Caco-2 (cell line): ENCODE data around the gene PDCD1LG2. TPM values are rescaled to one million over a fixed set of nuclear protein-coding genes. Genes with fewer than 3 reads are reported as not detected.

Source experiments
- BruUV-seq: library from RNA; stranded (reverse); fragments of 400-500 nt; replicated peaks from 2 replicates; lab custom pipeline; 2021; lab: Mats Ljungman, UMichigan
- CTCF ChIA-PET: fragments of 300-600 bp; sonication (Branson Sonifier 250); formaldehyde crosslinking; loops from one replicate; lab custom pipeline; 2022; ENCODE audit warnings: antibody characterized with exemption; lab: Charles Lee
- POLR2A ChIA-PET: fragments of 300-600 bp; sonication (Branson Sonifier 250); formaldehyde crosslinking; loops from one replicate; lab custom pipeline; 2022; ENCODE audit warnings: antibody characterized with exemption; lab: Charles Lee
- DNase-seq, 2 experiments: peaks; one replicate each; pipeline versions ENCODE4 v3.0.0 to v3.0.0-alpha.2; 2020 to 2022
- H3K27me3 ChIP-seq: replicated peaks from 2 replicates; pipeline ENCODE4 v1.6.0; 2011; ENCODE audit warnings: low read length; ENCODE audit not compliant: control insufficient read depth, insufficient read depth
- H3K36me3 ChIP-seq: 2 replicates; pipeline ENCODE4 v1.5.1; 2011; ENCODE audit warnings: low read length; ENCODE audit not compliant: control insufficient read depth, insufficient read depth
- H3K4me1 ChIP-seq: fragments of 250-450 bp; sonication (Bioruptor Pico); 2 replicates; pipeline ENCODE4 v1.5.1; 2020; ENCODE audit warnings: mild to moderate bottlenecking
- H3K4me3 ChIP-seq: 2 replicates; pipeline ENCODE4 v1.5.1; 2011; ENCODE audit warnings: low read depth, mild to moderate bottlenecking, control low read depth, low read length
- H3K9me3 ChIP-seq: fragments of 250-450 bp; sonication (Bioruptor Pico); 2 replicates; pipeline ENCODE4 v1.5.1; 2020; ENCODE audit warnings: mild to moderate bottlenecking, moderate library complexity
- H3K27ac Mint-ChIP-seq: one replicate; pipeline ENCODE4 v1.8.0; 2022; ENCODE audit warnings: mixed read lengths; ENCODE audit not compliant: unreplicated experiment
- H3K27me3 Mint-ChIP-seq: one replicate; pipeline ENCODE4 v1.8.0; 2022; ENCODE audit warnings: mixed read lengths; ENCODE audit not compliant: insufficient read depth, unreplicated experiment
- H3K36me3 Mint-ChIP-seq: one replicate; pipeline ENCODE4 v1.8.0; 2022; ENCODE audit warnings: mild to moderate bottlenecking, mixed read lengths; ENCODE audit not compliant: insufficient read depth, unreplicated experiment
- H3K4me1 Mint-ChIP-seq: one replicate; pipeline ENCODE4 v1.8.0; 2022; ENCODE audit warnings: low read depth, mixed read lengths; ENCODE audit not compliant: unreplicated experiment
- H3K4me3 Mint-ChIP-seq: one replicate; pipeline ENCODE4 v1.8.0; 2022; ENCODE audit warnings: mild to moderate bottlenecking, moderate library complexity, mixed read lengths; ENCODE audit not compliant: unreplicated experiment
- H3K9me3 Mint-ChIP-seq: one replicate; pipeline ENCODE4 v1.8.0; 2022; ENCODE audit warnings: mixed read lengths; ENCODE audit not compliant: unreplicated experiment
- CTCF ChIP-seq, 2 experiments: fragments of 200-600 bp in 1 of 2; IDR thresholded peaks; 1 replicate in 1 of 2; 2 replicates in 1 of 2; pipeline versions ENCODE4 v1.5.1 to v1.8.0; 2011 to 2022; ENCODE audit warnings: antibody characterized with exemption in 1 of 2, control low read depth in 1 of 2, inconsistent platforms in 1 of 2, low read depth in 1 of 2, low read length in 1 of 2, mild to moderate bottlenecking in 1 of 2, moderate library complexity in 1 of 2; ENCODE audit not compliant: insufficient read depth in 1 of 2, severe bottlenecking in 1 of 2, unreplicated experiment in 1 of 2
- intact Hi-C: fragments of 100-400 bp; cut with micrococcal nuclease; formaldehyde crosslinking; loops from one replicate; pipeline ENCODE4 v1.10.0; 2022; ENCODE audit not compliant: unreplicated experiment
- total RNA-seq: library from RNA; stranded (reverse); gene quantifications from 2 replicates; pipeline ENCODE4 v1.2.3, GENCODE V29; 2022

The PDCD1LG2 gene
- total RNA-seq, 1 experiment from 2014 or later = not detected

DNA sequence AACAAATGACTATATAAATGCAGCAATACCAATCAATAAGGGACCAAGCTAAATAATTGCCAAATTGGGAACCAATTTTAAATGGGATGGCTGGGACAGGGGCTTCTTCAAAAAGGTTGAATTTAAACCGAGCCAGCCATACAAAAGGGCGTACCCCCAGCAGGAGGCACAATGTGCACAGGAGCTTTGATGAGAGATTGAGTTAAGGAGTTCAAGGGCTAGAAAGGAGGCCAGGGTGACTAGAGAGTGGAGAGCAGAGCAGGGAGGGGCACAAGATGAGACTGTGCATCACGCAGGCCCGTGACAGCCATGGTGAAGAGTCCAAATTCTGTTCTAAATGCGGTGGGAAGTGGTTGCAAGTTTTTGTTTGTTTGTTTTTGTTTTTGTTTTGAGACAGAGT lies 23.3 kb upstream of the PDCD1LG2 start:
- Mint-ChIP-seq H3K4me1 (no peaks in the 10 kb centered on the region), H3K4me3 (no peak overlapping the region), H3K27me3 (peaks cover 3% of the 10 kb centered on the region), H3K36me3 (no peaks in the 10 kb centered on the region), H3K9me3 (peaks cover 9% of the 10 kb centered on the region), H3K27ac (no peak overlapping the region)
- H3K4me3 ChIP-seq = no peak overlapping the region
- intact Hi-C loops = no loop called here
- ChIA-PET CTCF (no interaction called here), POLR2A (no interaction called here)
- no peaks in the 10 kb centered on the region for H3K4me1 ChIP-seq
- H3K9me3 ChIP-seq = no peaks in the 10 kb centered on the region
- no TSS peak for BruUV-seq
- no peaks in the 10 kb centered on the region for H3K27me3 ChIP-seq
- no peak for DNase-seq
- no peak for TF ChIP-seq CTCF (IDR thresholded peaks at IDR 0.05; ENCODE audit: insufficient read depth in 1 of 2, low read depth in 1 of 2, low read length in 1 of 2, severe bottlenecking in 1 of 2, unreplicated experiment in 1 of 2)
- H3K36me3 ChIP-seq = no peaks in the 10 kb centered on the region

DNA sequence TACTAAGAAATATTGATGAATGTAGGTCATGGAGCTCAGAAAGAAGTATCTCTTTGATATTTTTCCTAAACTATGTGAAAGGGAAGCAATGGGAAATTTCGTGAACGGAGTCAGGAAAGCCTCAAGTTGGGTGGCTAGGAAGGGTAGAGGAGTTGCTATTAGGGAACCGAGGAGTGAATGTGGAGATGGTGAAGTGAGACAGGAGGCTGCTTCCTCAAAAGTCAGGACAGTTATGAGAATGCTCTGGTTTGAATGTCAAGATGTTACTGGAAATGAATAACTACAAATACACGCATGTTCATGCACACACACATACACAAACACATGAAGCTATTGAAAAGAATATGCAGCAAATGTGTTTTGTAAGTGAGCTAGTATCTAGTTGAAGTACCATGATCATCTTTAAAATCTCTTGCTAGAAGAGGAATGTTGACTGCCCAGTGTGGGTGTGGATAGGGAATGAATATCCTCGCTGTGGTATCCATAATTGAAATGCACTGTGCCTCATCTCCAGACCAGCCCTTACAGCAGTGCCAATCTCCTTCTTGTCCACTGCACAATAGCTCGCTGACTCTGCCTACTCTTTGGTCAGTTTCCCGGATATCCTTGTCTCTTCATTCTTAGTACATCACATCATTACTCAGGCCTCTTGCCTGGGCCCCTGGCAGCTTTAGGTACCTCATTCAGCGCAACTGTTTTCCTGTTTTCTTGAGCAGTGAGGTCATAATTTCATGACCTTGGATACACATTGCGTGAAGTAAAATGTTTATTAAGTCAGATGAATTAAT lies 21.9 kb upstream of the PDCD1LG2 start:
- H3K4me3 Mint-ChIP-seq = no peak overlapping the region

More for the DNA sequence above, 21.9 kb upstream of the PDCD1LG2 start:
- peaks cover 3% of the 10 kb centered on the region for H3K27me3 Mint-ChIP-seq
- no TSS peak for BruUV-seq
- no peaks in the 10 kb centered on the region for H3K36me3 Mint-ChIP-seq
- peaks cover 9% of the 10 kb centered on the region for H3K9me3 Mint-ChIP-seq
- DNase-seq = no peak
- POLR2A ChIA-PET = no interaction called here
- TF ChIP-seq CTCF (IDR thresholded peaks at IDR 0.05; ENCODE audit: insufficient read depth in 1 of 2, low read depth in 1 of 2, low read length in 1 of 2, severe bottlenecking in 1 of 2, unreplicated experiment in 1 of 2) = no peak
- H3K9me3 ChIP-seq = no peaks in the 10 kb centered on the region
- H3K27me3 ChIP-seq = no peaks in the 10 kb centered on the region
- no peaks in the 10 kb centered on the region for H3K36me3 ChIP-seq
- intact Hi-C loops = no loop called here
- H3K27ac Mint-ChIP-seq = no peak overlapping the region
- CTCF ChIA-PET = no interaction called here
- H3K4me1 Mint-ChIP-seq = no peaks in the 10 kb centered on the region
- H3K4me1 ChIP-seq = no peaks in the 10 kb centered on the region
- H3K4me3 ChIP-seq = no peak overlapping the region
